Osteocyte (in vitro differentiated cells): ENCODE measurements around the gene FAP. TPM values are rescaled to one million over a fixed set of nuclear protein-coding genes. Genes with fewer than 3 reads are reported as not detected.

Source experiments
- DNase-seq: peaks from one replicate; pipeline ENCODE4 v3.0.0; 2021; ENCODE audit warnings: mixed read lengths; ENCODE audit not compliant: unreplicated experiment; ENCODE audit errors: extremely low spot score
- H3K27ac Mint-ChIP-seq: one replicate; pipeline ENCODE4 v1.8.0; 2021; ENCODE audit warnings: mild to moderate bottlenecking, mixed read lengths; ENCODE audit not compliant: unreplicated experiment
- H3K27me3 Mint-ChIP-seq: one replicate; pipeline ENCODE4 v1.8.0; 2021; ENCODE audit warnings: mixed read lengths; ENCODE audit not compliant: unreplicated experiment
- H3K36me3 Mint-ChIP-seq: one replicate; pipeline ENCODE4 v1.8.0; 2021; ENCODE audit warnings: mixed read lengths; ENCODE audit not compliant: unreplicated experiment
- H3K4me1 Mint-ChIP-seq: one replicate; pipeline ENCODE4 v1.8.0; 2021; ENCODE audit warnings: mixed read lengths; ENCODE audit not compliant: unreplicated experiment
- H3K4me3 Mint-ChIP-seq: one replicate; pipeline ENCODE4 v1.8.0; 2021; ENCODE audit warnings: mild to moderate bottlenecking, moderate library complexity, mixed read lengths; ENCODE audit not compliant: unreplicated experiment
- H3K9me3 Mint-ChIP-seq: one replicate; pipeline ENCODE4 v1.8.0; 2021; ENCODE audit warnings: mixed read lengths; ENCODE audit not compliant: unreplicated experiment
- total RNA-seq: library from RNA; stranded (reverse); gene quantifications from 2 replicates; pipeline ENCODE4 v1.2.1, GENCODE V29; 2021
- TF ChIP-seq, protein P1 (sequence below): fragments of 200-600 bp; sonication (generic); IDR thresholded peaks from 2 replicates; pipeline ENCODE4 v1.5.0; 2021; ENCODE audit warnings: antibody characterized with exemption, mild to moderate bottlenecking, moderate library complexity

The FAP gene
- total RNA-seq, 1 donor from 2014 or later: 38.1 TPM

- Mint-ChIP-seq H3K4me1 (no peaks in the 10 kb centered on the region), H3K27ac (no peak overlapping the region), H3K36me3 (no peaks in the 10 kb centered on the region), H3K9me3 (no peaks in the 10 kb centered on the region), H3K27me3 (no peaks in the 10 kb centered on the region), H3K4me3 (no peak overlapping the region)
- no peak for DNase-seq
- TF ChIP-seq, protein P1, sequence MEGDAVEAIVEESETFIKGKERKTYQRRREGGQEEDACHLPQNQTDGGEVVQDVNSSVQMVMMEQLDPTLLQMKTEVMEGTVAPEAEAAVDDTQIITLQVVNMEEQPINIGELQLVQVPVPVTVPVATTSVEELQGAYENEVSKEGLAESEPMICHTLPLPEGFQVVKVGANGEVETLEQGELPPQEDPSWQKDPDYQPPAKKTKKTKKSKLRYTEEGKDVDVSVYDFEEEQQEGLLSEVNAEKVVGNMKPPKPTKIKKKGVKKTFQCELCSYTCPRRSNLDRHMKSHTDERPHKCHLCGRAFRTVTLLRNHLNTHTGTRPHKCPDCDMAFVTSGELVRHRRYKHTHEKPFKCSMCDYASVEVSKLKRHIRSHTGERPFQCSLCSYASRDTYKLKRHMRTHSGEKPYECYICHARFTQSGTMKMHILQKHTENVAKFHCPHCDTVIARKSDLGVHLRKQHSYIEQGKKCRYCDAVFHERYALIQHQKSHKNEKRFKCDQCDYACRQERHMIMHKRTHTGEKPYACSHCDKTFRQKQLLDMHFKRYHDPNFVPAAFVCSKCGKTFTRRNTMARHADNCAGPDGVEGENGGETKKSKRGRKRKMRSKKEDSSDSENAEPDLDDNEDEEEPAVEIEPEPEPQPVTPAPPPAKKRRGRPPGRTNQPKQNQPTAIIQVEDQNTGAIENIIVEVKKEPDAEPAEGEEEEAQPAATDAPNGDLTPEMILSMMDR: no peak
Observed at GRCh38 chr2:162159446-162159845, 83.8 kb downstream of the FAP start.

GRCh38 chr2:162156149-162156548 lies 87.1 kb downstream of the FAP start:
- peaks cover 15% of the 10 kb centered on the region for H3K27me3 Mint-ChIP-seq
- no peaks in the 10 kb centered on the region for H3K9me3 Mint-ChIP-seq
- H3K36me3 Mint-ChIP-seq: no peaks in the 10 kb centered on the region
- H3K27ac Mint-ChIP-seq: no peak overlapping the region
- TF ChIP-seq, protein P1: no peak
- no peak for DNase-seq
- no peak overlapping the region for H3K4me3 Mint-ChIP-seq
- H3K4me1 Mint-ChIP-seq: peaks cover 5% of the 10 kb centered on the region

- no peaks in the 10 kb centered on the region for H3K36me3 Mint-ChIP-seq
- H3K27ac Mint-ChIP-seq: no peak overlapping the region
- H3K27me3 Mint-ChIP-seq: peaks cover 22% of the 10 kb centered on the region
- H3K4me3 Mint-ChIP-seq: no peak overlapping the region
- H3K4me1 Mint-ChIP-seq: peaks cover 5% of the 10 kb centered on the region
- no peaks in the 10 kb centered on the region for H3K9me3 Mint-ChIP-seq
- DNase-seq: no peak
- TF ChIP-seq, protein P1: no peak
Observed at GRCh38 chr2:162155093-162155492, 88.2 kb downstream of the FAP start.

DNA sequence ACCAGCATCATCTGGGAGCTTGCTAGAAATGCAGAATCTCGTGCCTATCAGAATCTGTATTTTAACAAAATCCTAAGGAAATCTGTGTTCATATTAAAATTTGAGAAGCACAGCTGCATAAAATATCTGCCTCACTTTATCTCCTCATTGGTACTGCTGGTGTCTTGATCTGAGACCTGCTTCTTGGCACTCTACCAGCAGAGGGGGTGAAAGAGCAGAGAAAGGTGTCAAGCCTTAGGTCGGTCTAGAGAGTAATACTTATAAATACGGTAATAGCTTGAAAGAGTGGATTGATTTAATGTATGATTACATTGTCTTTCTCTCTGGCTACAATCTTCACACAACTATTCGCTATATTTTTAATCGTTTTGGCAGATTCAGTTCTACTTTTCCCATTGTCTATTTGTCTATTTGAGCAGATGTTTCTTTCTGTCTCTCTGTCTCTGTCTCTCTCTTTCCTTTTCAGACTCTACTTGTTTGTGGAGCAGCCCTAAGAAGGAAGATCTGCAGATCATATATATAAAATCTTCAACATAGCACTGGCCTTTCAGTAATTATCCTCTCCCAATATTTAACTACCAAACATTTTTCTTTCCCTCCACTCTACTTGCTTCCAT lies 89.5 kb downstream of the FAP start:
- H3K9me3 Mint-ChIP-seq: no peaks in the 10 kb centered on the region
- H3K27ac Mint-ChIP-seq: no peak overlapping the region
- TF ChIP-seq, protein P1: peak; percentile 86
- peaks cover 25% of the 10 kb centered on the region for H3K27me3 Mint-ChIP-seq
- no peaks in the 10 kb centered on the region for H3K36me3 Mint-ChIP-seq
- H3K4me1 Mint-ChIP-seq: peaks cover 9% of the 10 kb centered on the region
- peak overlapping the region; percentile 40 for H3K4me3 Mint-ChIP-seq
- peak; percentile 87 for DNase-seq

- no peaks in the 10 kb centered on the region for H3K36me3 Mint-ChIP-seq
- H3K27me3 Mint-ChIP-seq: peaks cover 26% of the 10 kb centered on the region
- TF ChIP-seq, protein P1: no peak
- H3K9me3 Mint-ChIP-seq: no peaks in the 10 kb centered on the region
- H3K27ac Mint-ChIP-seq: no peak within 1 kb of the TSS
- DNase-seq: no peak
- H3K4me3 Mint-ChIP-seq: no peak within 1 kb of the TSS
- peaks cover 12% of the 10 kb centered on the region for H3K4me1 Mint-ChIP-seq
Observed at GRCh38 chr2:162152147-162152546, 91.1 kb downstream of the FAP start, which contains the start of gene GCG. Gene GCG (minus strand): TSS chr2:162152247. CDS start chr2:162149178, 3,069 bp downstream.
